PFSK-1 (cell line): ENCODE measurements around the gene UFSP1.
A peak's percentile ranks its signal among the peaks of the same experiment; 100 is the strongest.

Experiments used
- FOXP2 ChIP-seq: optimal IDR thresholded peaks from 2 replicates; pipeline ENCODE3; 2011; ENCODE audit warnings: borderline replicate concordance, control low read depth, inconsistent platforms; ENCODE audit not compliant: insufficient read depth; ENCODE audit errors: extremely low read length, extremely low read depth
- POLR2AphosphoS5 ChIP-seq: IDR thresholded peaks from 2 replicates; pipeline ENCODE4 v1.6.1; 2012; ENCODE audit warnings: low read depth, mild to moderate bottlenecking, control low read depth, low read length, moderate library complexity
- REST ChIP-seq, 2 experiments: IDR thresholded peaks; 2 replicates each; pipeline versions ENCODE4 v1.6.1 to v1.8.0; 2011 to 2012; ENCODE audit warnings: low read depth in 2 of 2, low read length in 2 of 2, control low read depth in 1 of 2, inconsistent platforms in 1 of 2, mild to moderate bottlenecking in 1 of 2, moderate library complexity in 1 of 2; ENCODE audit not compliant: insufficient read depth in 1 of 2
- SIN3A ChIP-seq: IDR thresholded peaks from 2 replicates; pipeline ENCODE4 v1.6.1; 2012; ENCODE audit warnings: mild to moderate bottlenecking, low read length, moderate library complexity, borderline replicate concordance; ENCODE audit not compliant: insufficient read depth
- TAF1 ChIP-seq: IDR thresholded peaks from 2 replicates; pipeline ENCODE4 v1.6.1; 2012; ENCODE audit warnings: low read length, control low read depth, borderline replicate concordance; ENCODE audit not compliant: insufficient read depth

Gene UFSP1

GRCh38 chr7:100875356-100875751 is 14.2 kb downstream of the UFSP1 start:
- no peak for TF ChIP-seq TAF1
- TF ChIP-seq REST (IDR thresholded peaks at IDR 0.05; ENCODE audit: insufficient read depth in 1 of 2, low read depth in 2 of 2, low read length in 2 of 2), result no peak
- no peak for TF ChIP-seq FOXP2
- no peak for TF ChIP-seq SIN3A
- TF ChIP-seq POLR2AphosphoS5, result no peak

GRCh38 chr7:100874577-100875355 is 14.7 kb downstream of the UFSP1 start, which contains the start of gene SRRT:
TSS of gene SRRT (plus strand) at chr7:100875103. CDS start at chr7:100875591, 488 bp downstream.
- peak; percentile 59 for TF ChIP-seq FOXP2
- peak; percentile 90 for TF ChIP-seq TAF1
- TF ChIP-seq SIN3A, result 0 out of 2 replicates have a peak, but pooled peaks have one; percentile 32
- TF ChIP-seq REST (IDR thresholded peaks at IDR 0.05; ENCODE audit: insufficient read depth in 1 of 2, low read depth in 2 of 2, low read length in 2 of 2), result 0 out of 4 replicates have a peak, but pooled peaks of 1 of the 2 experiments have one; percentile 35
- TF ChIP-seq POLR2AphosphoS5, result peak; percentile 93

- TF ChIP-seq FOXP2 (no peak), SIN3A (no peak), POLR2AphosphoS5 (no peak), TAF1 (no peak), REST (IDR thresholded peaks at IDR 0.05; ENCODE audit: insufficient read depth in 1 of 2, low read depth in 2 of 2, low read length in 2 of 2) (no peak)
Measured at GRCh38 chr7:100874300-100874576, 15.3 kb downstream of the UFSP1 start.

- TF ChIP-seq TAF1, result no peak
- TF ChIP-seq SIN3A, result no peak
- TF ChIP-seq FOXP2, result no peak
- no peak for TF ChIP-seq POLR2AphosphoS5
- TF ChIP-seq REST (IDR thresholded peaks at IDR 0.05; ENCODE audit: insufficient read depth in 1 of 2, low read depth in 2 of 2, low read length in 2 of 2), result no peak
Measured at GRCh38 chr7:100873599-100874299, 15.8 kb downstream of the UFSP1 start.
